Naive thymus-derived CD4-positive, alpha-beta T cell (primary cell): ENCODE measurements around the gene CHTOP. TPM values are rescaled to one million over a fixed set of nuclear protein-coding genes. Genes with fewer than 3 reads are reported as not detected.
"Not testable (repeated sequence)": the region's sequence is repeated elsewhere in the genome, so short reads cannot be mapped to it uniquely, and the experiment has no call there.

ENCODE experiments used
- ATAC-seq: fragments of 150-1000 bp; cut with Tn5 transposase; 2 replicates; pipeline ENCODE4 v1.10.0; 2021; ENCODE audit warnings: mild to moderate bottlenecking, moderate library complexity
- CTCF ChIA-PET: fragments of 350-600 bp; sonication (Branson Sonifier 250); formaldehyde crosslinking; loops from one replicate; lab custom pipeline; 2021; ENCODE audit warnings: antibody characterized with exemption; lab: Charles Lee
- POLR2A ChIA-PET: fragments of 350-600 bp; sonication (Branson Sonifier 250); formaldehyde crosslinking; loops from one replicate; lab custom pipeline; 2021; ENCODE audit warnings: antibody characterized with exemption, inconsistent platforms; lab: Charles Lee
- DNase-seq, 9 donors: peaks; one replicate each; pipeline versions ENCODE4 v3.0.0 to v3.0.0-alpha.2; 2020 to 2022; ENCODE audit warnings: mixed read lengths in 1 of 9
- H3K27ac ChIP-seq: one replicate; pipeline ENCODE4 v1.7.0; 2013; ENCODE audit warnings: mild to moderate bottlenecking, low read depth, low read length, moderate library complexity
- H3K27me3 ChIP-seq, 2 donors: one replicate each; pipeline ENCODE4 v1.7.0; 2013; ENCODE audit warnings: low read length in 2 of 2, mild to moderate bottlenecking in 2 of 2, moderate library complexity in 2 of 2; ENCODE audit not compliant: control insufficient read depth in 2 of 2, insufficient read depth in 2 of 2
- H3K36me3 ChIP-seq, 3 experiments: 1 replicate in 2 of 3; 2 replicates in 1 of 3; pipeline ENCODE4 v1.7.0; 2013; ENCODE audit warnings: low read length in 3 of 3, mild to moderate bottlenecking in 3 of 3, moderate library complexity in 1 of 3; ENCODE audit not compliant: insufficient read depth in 3 of 3, control insufficient read depth in 2 of 3
- H3K4me1 ChIP-seq, 2 donors: one replicate each; pipeline ENCODE4 v1.7.0; 2013; ENCODE audit warnings: low read length in 2 of 2, mild to moderate bottlenecking in 2 of 2, moderate library complexity in 1 of 2; ENCODE audit not compliant: control insufficient read depth in 2 of 2, insufficient read depth in 2 of 2
- H3K4me3 ChIP-seq: 2 replicates; pipeline ENCODE4 v1.7.0; 2013; ENCODE audit warnings: mild to moderate bottlenecking, low read length
- H3K9me3 ChIP-seq, 3 experiments: 1 replicate in 2 of 3; 2 replicates in 1 of 3; pipeline ENCODE4 v1.7.0; 2013; ENCODE audit warnings: low read length in 3 of 3; ENCODE audit not compliant: control insufficient read depth in 2 of 3
- H3K27ac Mint-ChIP-seq, 9 donors: one replicate each; pipeline ENCODE4 v1.8.0; 2020 to 2022; ENCODE audit warnings: mixed read lengths in 9 of 9, mild to moderate bottlenecking in 8 of 9, moderate library complexity in 5 of 9, inconsistent platforms in 2 of 9
- H3K27me3 Mint-ChIP-seq, 5 donors: one replicate each; pipeline ENCODE4 v1.8.0; 2021 to 2022; ENCODE audit warnings: mixed read lengths in 5 of 5, mild to moderate bottlenecking in 1 of 5
- H3K36me3 Mint-ChIP-seq, 5 donors: one replicate each; pipeline ENCODE4 v1.8.0; 2020 to 2022; ENCODE audit warnings: mixed read lengths in 5 of 5, mild to moderate bottlenecking in 3 of 5, inconsistent platforms in 1 of 5
- H3K4me1 Mint-ChIP-seq, 7 donors: one replicate each; pipeline ENCODE4 v1.8.0; 2020 to 2022; ENCODE audit warnings: mixed read lengths in 7 of 7, mild to moderate bottlenecking in 3 of 7, inconsistent platforms in 1 of 7
- H3K4me3 Mint-ChIP-seq, 10 donors: one replicate each; pipeline ENCODE4 v1.8.0; 2020 to 2022; ENCODE audit warnings: mild to moderate bottlenecking in 10 of 10, mixed read lengths in 10 of 10, moderate library complexity in 6 of 10, inconsistent platforms in 2 of 10
- H3K9me3 Mint-ChIP-seq, 11 donors: one replicate each; pipeline ENCODE4 v1.8.0; 2020 to 2022; ENCODE audit warnings: mixed read lengths in 11 of 11, mild to moderate bottlenecking in 4 of 11, inconsistent platforms in 1 of 11, moderate library complexity in 1 of 11
- intact Hi-C, 2 donors: fragments of 100-400 bp; cut with micrococcal nuclease; formaldehyde crosslinking; loops; one replicate each; pipeline ENCODE4 v1.15.1; 2023
- polyA plus RNA-seq, 2 donors: library from polyadenylated mRNA; unstranded; fragments of 300-500 nt; fragmentation: Illumina TruSeq; gene quantifications; one replicate each; pipeline ENCODE4 v1.2.3, GENCODE V29; 2021
- total RNA-seq, 6 experiments: library from RNA in 5 of 6; stranded (reverse) in 5 of 6; gene quantifications; 1 replicate in 5 of 6; 2 replicates in 1 of 6; pipeline ENCODE4 v1.2.3 and lab custom pipeline; 2021 to 2026

Gene CHTOP, protein sequence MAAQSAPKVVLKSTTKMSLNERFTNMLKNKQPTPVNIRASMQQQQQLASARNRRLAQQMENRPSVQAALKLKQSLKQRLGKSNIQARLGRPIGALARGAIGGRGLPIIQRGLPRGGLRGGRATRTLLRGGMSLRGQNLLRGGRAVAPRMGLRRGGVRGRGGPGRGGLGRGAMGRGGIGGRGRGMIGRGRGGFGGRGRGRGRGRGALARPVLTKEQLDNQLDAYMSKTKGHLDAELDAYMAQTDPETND
- 100 to 1,000 TPM in 4 of 5 experiments, 10 to 100 TPM in 1; 85.2 to 143 (median 116) TPM for total RNA-seq
- polyA plus RNA-seq = 10 to 100 TPM; 57.4 to 95.7 TPM
- 155 reads per million, percentile 90 among the genes with 10 or more reads in this experiment for total RNA-seq (lab: John Stamatoyannopoulos, UW)

DNA sequence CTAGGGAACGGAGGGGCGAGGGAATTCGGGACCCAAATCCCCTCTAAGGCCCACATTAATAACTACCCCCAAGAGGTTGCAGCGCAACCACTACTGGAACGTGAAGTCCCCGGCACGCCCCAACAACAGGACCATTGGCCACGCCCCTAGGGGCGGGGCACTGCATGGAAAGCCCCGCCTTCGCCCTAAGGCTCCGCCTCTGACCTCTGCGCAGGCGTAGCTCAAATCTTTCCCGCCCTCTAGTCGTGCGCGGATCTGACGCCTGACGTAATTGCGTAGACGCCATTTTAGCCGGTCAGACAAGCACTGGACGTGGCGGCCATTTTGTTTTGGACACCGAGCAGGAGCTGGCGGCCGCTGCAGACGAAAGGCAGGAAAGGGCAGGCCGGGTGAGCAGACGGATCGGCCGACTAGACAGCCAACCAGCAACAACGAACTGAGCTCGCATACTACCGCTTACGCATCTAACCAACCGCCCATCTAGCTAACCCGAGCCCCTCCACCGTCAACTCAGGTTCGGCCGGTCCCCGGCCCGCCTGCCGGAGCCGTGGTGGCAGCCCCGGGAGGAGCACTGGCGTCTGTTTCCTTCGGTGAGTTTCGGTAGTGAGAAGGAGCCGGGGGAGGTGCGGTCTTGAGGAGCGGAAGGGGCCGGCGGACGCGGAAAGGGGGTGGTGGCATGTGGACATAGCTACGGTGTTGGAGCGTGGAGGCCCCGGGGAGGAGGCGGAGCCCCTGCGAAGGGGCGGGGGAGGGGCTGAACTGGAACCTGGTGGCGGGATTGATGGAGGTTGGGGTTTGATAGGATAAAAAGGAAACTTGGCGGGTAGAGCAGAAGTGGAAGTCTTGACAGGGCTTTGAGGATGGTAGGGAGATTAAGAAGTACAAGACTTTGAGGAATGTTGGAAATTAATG lies at the start of gene CHTOP:
Gene CHTOP, plus strand, starts transcription at position 313 of the 912 bp plus-strand sequence. CDS start 2,523 bp downstream, outside the sequence.
- H3K4me3 ChIP-seq = peak within 1 kb of the TSS; percentile 99
- peaks cover 0 to 3% (median 0%) of the 10 kb centered on the region in 5 donors for H3K27me3 Mint-ChIP-seq

DNA sequence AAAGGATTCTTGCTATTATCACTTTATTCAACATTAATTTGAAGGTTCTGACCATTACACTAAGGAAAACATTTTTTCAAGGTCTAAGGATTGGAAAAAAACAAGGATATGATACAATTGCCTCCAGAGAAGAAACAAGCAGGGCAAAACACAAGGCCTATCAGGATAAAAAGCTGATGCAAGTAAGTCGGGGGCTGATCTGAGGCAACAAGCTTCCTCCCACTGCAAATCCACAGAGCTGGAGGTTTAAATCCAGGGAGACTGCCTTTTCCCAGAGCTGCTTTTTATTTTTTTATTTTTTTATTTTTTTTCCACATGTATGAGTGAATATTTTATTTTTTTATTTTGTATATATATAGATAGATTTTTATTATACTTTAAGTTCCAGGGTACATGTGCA lies 48.9 kb upstream of the CHTOP start:
- H3K27ac Mint-ChIP-seq = peak overlapping the region in 1 of 9 donors; percentile 46
- no peaks in the 10 kb centered on the region for H3K4me1 ChIP-seq
- no peak overlapping the region for H3K27ac ChIP-seq
- peaks cover 0 to 16% (median 5%) of the 10 kb centered on the region in 5 donors for H3K27me3 Mint-ChIP-seq
- ATAC-seq (no peak), DNase-seq (no peak)
- no peaks in the 10 kb centered on the region for H3K27me3 ChIP-seq
- no peaks in the 10 kb centered on the region for H3K9me3 ChIP-seq
- H3K36me3 Mint-ChIP-seq = peaks cover 0 to 3% (median 0%) of the 10 kb centered on the region in 5 donors
- peaks cover 0 to 2% (median 0%) of the 10 kb centered on the region in 11 donors for H3K9me3 Mint-ChIP-seq
- CTCF ChIA-PET = interaction anchor here (1.0 kb wide), 2 partner anchors 9 to 15 kb away, joined by 3 read pairs; no protein-coding TSS in a partner anchor
- no peak overlapping the region for H3K4me3 Mint-ChIP-seq
- intact Hi-C loops = no loop called here
- POLR2A ChIA-PET = no interaction called here
- H3K4me3 ChIP-seq = no peak overlapping the region
- no peaks in the 10 kb centered on the region for H3K4me1 Mint-ChIP-seq
- no peaks in the 10 kb centered on the region for H3K36me3 ChIP-seq

More for the DNA sequence above, at the start of gene CHTOP:
- peak; percentile 95 for ATAC-seq
- no peaks in the 10 kb centered on the region for H3K27me3 ChIP-seq
- ChIA-PET POLR2A (interaction anchor here (0.6 to 3.5 kb wide), 20 partner anchors 14 to 585 kb away, joined by 3 to 99 read pairs (median 5); partner anchors contain the start of genes ILF2, INTS3, JTB and RPS27), CTCF (interaction anchor here (0.9 to 1.6 kb wide), 3 partner anchors 14 to 124 kb away, joined by 3 to 4 read pairs (median 3); no protein-coding TSS in a partner anchor)
- peaks cover 0 to 40% (median 18%) of the 10 kb centered on the region in 3 experiments for H3K36me3 ChIP-seq
- intact Hi-C loops = loop anchor here (1.0 to 10.0 kb wide), 11 partner anchors 24 to 586 kb away; partner anchors contain the start of genes S100A4 (in 2 of the 2), SNAPIN (in 2 of the 2), GATAD2B (in 1 of the 2) and RPS27 (in 1 of the 2)
- H3K4me3 Mint-ChIP-seq = peak within 1 kb of the TSS; percentile 97 to 100 (median 99)
- peaks cover 8 to 22% (median 15%) of the 10 kb centered on the region in 5 donors for H3K36me3 Mint-ChIP-seq
- H3K4me1 ChIP-seq = peaks cover 11 to 25% of the 10 kb centered on the region in 2 donors
- H3K27ac ChIP-seq = peak within 1 kb of the TSS; percentile 98
- no peaks in the 10 kb centered on the region for H3K9me3 ChIP-seq
- peak; percentile 96 to 99 (median 96) for DNase-seq
- H3K9me3 Mint-ChIP-seq = peaks cover 0 to 4% (median 0%) of the 10 kb centered on the region in 11 donors
- H3K27ac Mint-ChIP-seq = peak within 1 kb of the TSS; percentile 98 to 100 (median 100)
- peaks cover 30 to 52% (median 41%) of the 10 kb centered on the region in 7 donors for H3K4me1 Mint-ChIP-seq

DNA sequence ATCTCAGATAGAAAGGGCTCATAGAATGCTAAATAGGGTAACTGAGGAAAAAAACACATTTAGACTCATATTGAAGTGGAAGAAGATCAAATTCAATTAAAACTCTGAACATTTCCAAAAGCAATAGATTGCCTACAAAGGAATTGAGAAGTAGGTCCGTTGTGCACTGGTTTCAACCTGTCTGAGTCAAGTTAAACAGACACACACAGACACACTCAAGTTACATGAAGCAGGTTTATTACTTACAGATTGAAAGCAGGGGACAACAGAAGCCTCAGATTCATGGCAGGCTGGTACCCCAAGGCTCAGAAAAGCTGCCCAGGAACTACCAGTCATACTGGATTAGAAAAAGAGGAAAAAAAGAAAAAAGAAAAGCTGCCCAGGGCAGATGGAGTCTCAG lies 47.5 kb upstream of the CHTOP start:
- Mint-ChIP-seq H3K4me3 (no peak overlapping the region), H3K27ac (no peak overlapping the region), H3K4me1 (no peaks in the 10 kb centered on the region), H3K9me3 (peaks cover 0 to 2% (median 0%) of the 10 kb centered on the region in 11 donors), H3K27me3 (peaks cover 0 to 16% (median 5%) of the 10 kb centered on the region in 5 donors), H3K36me3 (peaks cover 0 to 3% (median 0%) of the 10 kb centered on the region in 5 donors)
- intact Hi-C loops = no loop called here
- ChIA-PET CTCF (interaction anchor here (2.1 kb wide), 1 partner anchor 18 kb away, joined by 7 read pairs; no protein-coding TSS in a partner anchor), POLR2A (no interaction called here)
- Histone ChIP-seq H3K9me3 (no peaks in the 10 kb centered on the region), H3K27me3 (no peaks in the 10 kb centered on the region), H3K4me1 (no peaks in the 10 kb centered on the region), H3K4me3 (no peak overlapping the region), H3K27ac (no peak overlapping the region), H3K36me3 (no peaks in the 10 kb centered on the region)
- no peak for ATAC-seq
- no peak for DNase-seq

DNA sequence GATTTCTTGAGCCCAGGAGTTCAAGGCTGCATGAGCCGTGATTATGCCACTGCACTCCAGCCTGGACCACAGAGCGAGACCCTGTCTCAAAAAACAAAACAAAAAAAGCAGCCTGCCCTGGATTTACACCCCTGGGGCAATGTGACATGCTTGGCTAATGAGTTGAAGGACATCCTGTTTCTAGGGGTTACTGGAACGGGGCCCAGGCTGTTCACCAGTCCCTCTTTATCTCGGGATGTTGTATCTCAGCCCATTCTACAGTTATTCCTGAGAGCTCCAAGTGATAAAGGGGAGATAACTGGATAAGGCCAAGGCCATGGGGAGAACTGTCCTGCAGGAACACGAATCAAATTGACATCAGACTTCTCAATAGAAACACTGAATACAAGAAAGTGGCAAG lies 46.6 kb upstream of the CHTOP start:
- intact Hi-C loops = no loop called here
- Histone ChIP-seq H3K4me3 (no peak overlapping the region), H3K27me3 (no peaks in the 10 kb centered on the region), H3K9me3 (no peaks in the 10 kb centered on the region), H3K36me3 (no peaks in the 10 kb centered on the region), H3K27ac (no peak overlapping the region), H3K4me1 (no peaks in the 10 kb centered on the region)
- Mint-ChIP-seq H3K4me3 (no peak overlapping the region), H3K4me1 (no peaks in the 10 kb centered on the region), H3K9me3 (peaks cover 0 to 2% (median 0%) of the 10 kb centered on the region in 11 donors), H3K27ac (no peak overlapping the region), H3K36me3 (peaks cover 0 to 3% (median 0%) of the 10 kb centered on the region in 5 donors), H3K27me3 (peaks cover 0 to 16% (median 5%) of the 10 kb centered on the region in 5 donors)
- ChIA-PET CTCF (interaction anchor here (2.1 kb wide), 1 partner anchor 19 kb away, joined by 7 read pairs; no protein-coding TSS in a partner anchor), POLR2A (no interaction called here)
- ATAC-seq = no peak
- no peak for DNase-seq

DNA sequence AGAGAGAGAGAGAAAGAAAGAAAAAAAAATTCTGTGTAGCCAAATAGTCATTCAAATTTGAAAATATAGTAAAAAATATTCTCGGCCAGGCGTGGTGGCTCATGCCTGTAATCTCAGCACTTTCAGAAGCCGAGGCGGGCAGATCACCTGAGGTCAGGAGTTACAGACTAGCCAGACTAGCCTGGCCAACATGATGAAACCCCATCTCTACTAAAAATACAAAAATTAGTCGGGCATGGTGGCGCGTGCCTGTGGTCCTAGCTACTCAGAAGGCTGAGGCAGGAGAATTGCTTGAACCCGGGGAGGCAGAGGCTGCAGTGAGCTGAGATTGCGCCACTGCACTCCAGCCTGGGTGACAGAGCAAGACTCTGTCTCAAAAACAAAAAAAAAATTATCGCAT lies 45.8 kb upstream of the CHTOP start:
- H3K9me3 ChIP-seq, ATAC-seq, H3K9me3 Mint-ChIP-seq, H3K4me3 ChIP-seq, H3K36me3 ChIP-seq, intact Hi-C loops, POLR2A ChIA-PET, H3K27me3 ChIP-seq, DNase-seq, H3K4me3 Mint-ChIP-seq, H3K36me3 Mint-ChIP-seq, H3K4me1 Mint-ChIP-seq, H3K27ac ChIP-seq, H3K4me1 ChIP-seq, H3K27ac Mint-ChIP-seq: not testable (repeated sequence)
- CTCF ChIA-PET = interaction anchor here (0.6 to 2.1 kb wide), 2 partner anchors 20 to 93 kb away, joined by 3 to 7 read pairs; no protein-coding TSS in a partner anchor
- H3K27me3 Mint-ChIP-seq = peaks cover 0 to 16% (median 5%) of the 10 kb centered on the region in 5 donors

DNA sequence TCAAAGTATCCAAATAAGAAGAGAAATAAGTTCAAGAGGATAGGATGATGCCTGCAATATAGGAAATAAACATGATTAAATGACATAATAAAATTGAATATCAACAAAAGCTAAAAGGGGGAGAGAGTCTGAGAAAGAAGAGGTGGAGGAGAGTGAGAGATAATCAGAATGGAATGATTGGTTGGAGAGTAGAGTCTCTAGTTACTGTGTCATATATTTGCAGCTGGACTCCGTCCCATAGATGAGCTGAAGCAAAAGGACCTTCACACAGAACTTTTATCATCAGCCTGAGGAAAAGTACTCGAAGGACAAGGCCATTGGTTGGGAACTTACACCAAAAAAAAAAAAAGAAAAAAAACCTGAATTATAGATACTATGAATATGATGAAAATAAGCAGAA lies 45.4 kb upstream of the CHTOP start:
- no peaks in the 10 kb centered on the region for H3K9me3 ChIP-seq
- CTCF ChIA-PET = no interaction called here
- H3K27me3 ChIP-seq = no peaks in the 10 kb centered on the region
- Mint-ChIP-seq H3K27me3 (peaks cover 0 to 16% (median 5%) of the 10 kb centered on the region in 5 donors), H3K9me3 (peaks cover 0 to 2% (median 0%) of the 10 kb centered on the region in 11 donors), H3K27ac (no peak overlapping the region), H3K4me1 (no peaks in the 10 kb centered on the region), H3K4me3 (no peak overlapping the region), H3K36me3 (peaks cover 0 to 3% (median 0%) of the 10 kb centered on the region in 5 donors)
- no peaks in the 10 kb centered on the region for H3K4me1 ChIP-seq
- no peak overlapping the region for H3K27ac ChIP-seq
- ATAC-seq = no peak
- H3K4me3 ChIP-seq = no peak overlapping the region
- no peak for DNase-seq
- POLR2A ChIA-PET = interaction anchor here (0.6 kb wide), 1 partner anchor 53 kb away, joined by 3 read pairs; the partner anchor contains the start of gene S100A6
- intact Hi-C loops = no loop called here
- H3K36me3 ChIP-seq = no peaks in the 10 kb centered on the region
